Neuron (in vitro differentiated cells): Measurements from ENCODE around the gene HAUS8.
"Not testable (repeated sequence)": the region's sequence is repeated elsewhere in the genome, so short reads cannot be mapped to it uniquely, and the experiment has no call there.

Source experiments
- H2AFZ ChIP-seq: one replicate; pipeline ENCODE4 v1.6.1; 2013; ENCODE audit warnings: low read depth, mild to moderate bottlenecking, inconsistent platforms, low read length, moderate library complexity
- H3K27me3 ChIP-seq: one replicate; pipeline ENCODE4 v1.6.1; 2013; ENCODE audit warnings: low read length; ENCODE audit not compliant: insufficient read depth
- H3K36me3 ChIP-seq: one replicate; pipeline ENCODE4 v1.6.1; 2013; ENCODE audit warnings: low read length; ENCODE audit not compliant: insufficient read depth
- H3K4me1 ChIP-seq: one replicate; pipeline ENCODE4 v1.6.1; 2013; ENCODE audit warnings: low read length; ENCODE audit not compliant: insufficient read depth
- H3K4me3 ChIP-seq: 2 replicates; pipeline ENCODE4 v1.5.1; 2013; ENCODE audit warnings: mild to moderate bottlenecking, low read length, moderate library complexity
- H3K9me3 ChIP-seq: one replicate; pipeline ENCODE4 v1.6.1; 2013; ENCODE audit warnings: low read length

Gene HAUS8

GRCh38 chr19:17109962-17110598 lies 34.8 kb upstream of the HAUS8 start:
- no peak overlapping the region for H2AFZ ChIP-seq
- peaks cover 29% of the 10 kb centered on the region for H3K36me3 ChIP-seq
- H3K9me3 ChIP-seq: peaks cover 1% of the 10 kb centered on the region
- H3K4me3 ChIP-seq: no peak overlapping the region
- H3K4me1 ChIP-seq: no peaks in the 10 kb centered on the region
- no peaks in the 10 kb centered on the region for H3K27me3 ChIP-seq

DNA sequence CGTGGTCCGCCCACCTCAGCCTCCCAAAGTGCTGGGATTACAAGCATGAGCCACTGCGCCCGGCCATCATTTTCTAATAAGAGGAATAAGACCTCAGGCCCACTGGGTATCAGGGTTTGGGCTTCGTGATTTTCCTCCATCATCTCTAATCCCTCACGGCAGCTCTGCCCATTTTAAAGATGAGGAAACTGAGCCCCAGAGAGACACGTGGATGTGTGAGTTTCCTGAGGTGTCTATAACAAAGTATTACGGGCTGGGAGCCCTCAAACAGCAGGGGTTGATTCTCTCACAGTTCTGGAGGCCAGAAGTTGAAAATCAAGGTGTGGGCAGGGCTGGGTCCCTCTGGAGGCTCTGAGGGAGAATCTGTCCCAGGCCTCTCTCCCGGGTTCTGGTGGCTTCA lies 34.0 kb upstream of the HAUS8 start:
- H2AFZ ChIP-seq: no peak overlapping the region
- no peaks in the 10 kb centered on the region for H3K4me1 ChIP-seq
- H3K4me3 ChIP-seq: no peak overlapping the region
- peaks cover 31% of the 10 kb centered on the region for H3K36me3 ChIP-seq
- H3K9me3 ChIP-seq: peaks cover 1% of the 10 kb centered on the region
- no peaks in the 10 kb centered on the region for H3K27me3 ChIP-seq

DNA sequence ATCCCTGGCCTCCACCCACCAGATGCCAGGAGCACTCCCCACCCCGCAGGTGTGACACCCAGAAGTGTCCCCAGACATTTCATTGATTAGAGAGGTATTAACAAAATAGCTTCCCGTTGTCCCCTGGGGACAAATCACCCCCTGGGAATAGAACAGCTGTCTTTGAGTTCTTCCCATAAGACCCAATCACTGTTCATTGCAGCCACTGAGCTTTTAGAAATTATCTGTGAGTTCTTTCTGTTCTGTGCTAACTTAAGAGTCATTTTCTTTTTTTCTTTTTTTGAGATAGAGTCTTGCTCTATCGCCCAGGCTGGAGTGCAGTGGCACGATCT lies 33.2 kb upstream of the HAUS8 start:
- H3K4me1 ChIP-seq: no peaks in the 10 kb centered on the region
- H3K36me3 ChIP-seq: peaks cover 34% of the 10 kb centered on the region
- H3K9me3 ChIP-seq: peaks cover 2% of the 10 kb centered on the region
- no peak overlapping the region for H3K4me3 ChIP-seq
- no peak overlapping the region for H2AFZ ChIP-seq
- no peaks in the 10 kb centered on the region for H3K27me3 ChIP-seq

DNA sequence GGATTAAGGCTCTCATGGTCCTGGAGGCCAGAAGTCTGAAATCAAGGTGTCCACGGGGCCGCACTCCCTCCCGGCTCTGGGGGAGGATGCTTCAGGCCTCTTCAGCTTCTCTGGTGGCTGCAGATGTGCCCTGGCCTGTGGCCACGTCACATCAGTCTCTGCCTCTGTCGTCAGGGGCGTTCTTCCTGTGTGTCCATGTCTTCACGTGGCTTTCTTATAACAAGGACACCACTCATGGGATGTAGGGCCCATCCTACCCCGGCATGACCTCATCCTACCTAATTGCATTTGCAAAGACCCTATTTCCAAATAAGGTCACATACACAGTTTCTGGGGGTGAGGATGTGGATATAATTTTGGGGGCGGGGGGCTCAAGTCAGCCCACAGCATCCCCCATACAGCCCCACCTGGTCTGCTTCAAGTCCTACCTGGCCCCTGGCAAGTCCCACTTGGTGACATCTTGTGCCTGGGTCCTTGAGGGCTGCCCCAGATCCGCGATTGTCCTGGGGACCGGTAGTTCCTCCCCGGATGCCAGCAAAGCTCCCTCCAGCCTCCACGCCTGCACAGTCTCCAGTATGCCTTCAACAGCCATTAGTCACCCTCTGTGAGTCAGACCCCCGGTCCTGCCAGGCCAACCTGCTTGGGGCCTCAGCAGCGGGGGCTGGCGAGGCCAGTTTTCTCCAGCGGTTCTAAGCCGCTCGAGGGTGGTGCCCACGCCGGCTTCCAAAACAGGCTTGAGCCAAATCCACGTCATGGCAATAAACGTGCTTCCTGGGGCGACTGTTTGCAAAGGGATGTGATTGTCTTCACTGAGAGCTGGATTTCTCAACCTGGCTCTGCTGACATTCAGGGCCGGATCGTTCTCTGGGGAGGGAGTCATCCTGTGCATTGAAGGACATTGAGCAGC lies 32.5 kb upstream of the HAUS8 start:
- H3K4me3 ChIP-seq: no peak overlapping the region
- peaks cover 7% of the 10 kb centered on the region for H3K9me3 ChIP-seq
- peaks cover 39% of the 10 kb centered on the region for H3K36me3 ChIP-seq
- H3K27me3 ChIP-seq: no peaks in the 10 kb centered on the region
- no peaks in the 10 kb centered on the region for H3K4me1 ChIP-seq
- H2AFZ ChIP-seq: no peak overlapping the region

DNA sequence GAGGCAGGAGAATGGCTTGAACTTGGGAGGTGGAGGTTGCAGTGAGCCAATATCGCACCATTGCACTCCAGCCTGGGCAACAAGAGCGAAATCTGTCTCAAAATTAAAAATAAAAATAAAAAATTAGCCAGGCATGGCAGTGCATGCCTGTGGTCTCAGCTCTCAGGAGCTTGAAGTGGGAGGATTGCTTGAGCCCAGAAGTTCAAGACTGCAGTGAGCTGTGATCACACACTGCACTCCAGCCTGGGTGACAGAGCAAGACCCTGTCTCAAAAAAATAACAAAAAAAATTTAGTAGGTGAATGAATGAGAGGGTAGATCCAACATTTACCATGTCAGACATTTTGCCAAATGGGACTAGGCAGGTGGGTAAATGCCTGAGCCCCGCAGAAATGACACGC lies 31.7 kb upstream of the HAUS8 start:
- H2AFZ ChIP-seq, H3K4me3 ChIP-seq, H3K4me1 ChIP-seq, H3K27me3 ChIP-seq: not testable (repeated sequence)
- Histone ChIP-seq H3K9me3 (peaks cover 13% of the 10 kb centered on the region), H3K36me3 (peaks cover 41% of the 10 kb centered on the region)

DNA sequence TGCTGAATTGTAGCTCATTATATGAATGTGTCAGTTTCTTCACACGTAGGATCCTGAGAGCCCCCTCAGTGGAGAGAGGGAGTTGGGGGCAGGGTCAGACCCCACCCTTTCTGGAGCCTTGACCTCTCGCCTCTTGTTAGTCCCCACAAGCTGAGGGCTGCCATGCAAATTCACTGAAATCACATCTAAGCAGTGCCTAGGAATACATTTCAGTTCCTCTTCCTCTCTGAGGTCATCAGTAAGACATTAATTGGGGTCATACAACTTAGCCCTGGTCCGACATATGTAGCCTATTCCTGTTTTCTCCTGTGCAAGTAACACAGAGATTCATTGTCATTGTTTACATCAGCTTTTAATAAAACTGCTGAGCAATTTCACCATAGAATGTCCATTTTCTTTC lies 30.3 kb upstream of the HAUS8 start:
- Histone ChIP-seq H2AFZ (no peak overlapping the region), H3K36me3 (peaks cover 38% of the 10 kb centered on the region), H3K27me3 (no peaks in the 10 kb centered on the region), H3K4me1 (no peaks in the 10 kb centered on the region), H3K4me3 (no peak overlapping the region), H3K9me3 (peaks cover 19% of the 10 kb centered on the region)

- H3K36me3 ChIP-seq: peaks cover 37% of the 10 kb centered on the region
- peaks cover 22% of the 10 kb centered on the region for H3K9me3 ChIP-seq
- no peaks in the 10 kb centered on the region for H3K4me1 ChIP-seq
- no peak overlapping the region for H2AFZ ChIP-seq
- H3K4me3 ChIP-seq: no peak overlapping the region
- no peaks in the 10 kb centered on the region for H3K27me3 ChIP-seq
Measured at GRCh38 chr19:17104679-17105078, 29.4 kb upstream of the HAUS8 start.

DNA sequence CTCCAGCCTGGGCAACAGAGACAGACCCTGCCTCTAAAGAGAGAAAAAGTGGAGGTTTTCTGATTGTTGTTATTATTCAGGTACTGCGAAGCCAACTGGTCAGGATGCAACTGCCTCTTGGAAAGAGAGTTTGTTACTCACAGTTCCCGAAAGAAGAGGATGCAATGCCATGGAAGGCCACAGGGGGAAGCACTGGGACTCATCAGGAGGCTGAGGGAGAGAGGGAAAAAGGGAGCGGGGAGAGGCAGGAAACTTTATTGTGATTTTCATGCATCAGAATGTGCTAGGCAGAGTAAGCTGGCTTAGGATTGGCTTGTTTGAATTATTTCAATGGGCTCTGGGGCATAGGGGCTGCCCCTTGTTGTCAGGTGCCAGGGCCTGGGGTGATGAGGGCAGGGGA lies 27.9 kb upstream of the HAUS8 start:
- Histone ChIP-seq H3K4me3 (no peak overlapping the region), H3K4me1 (no peaks in the 10 kb centered on the region), H2AFZ (no peak overlapping the region), H3K27me3 (no peaks in the 10 kb centered on the region), H3K36me3 (peaks cover 37% of the 10 kb centered on the region), H3K9me3 (peaks cover 24% of the 10 kb centered on the region)

DNA sequence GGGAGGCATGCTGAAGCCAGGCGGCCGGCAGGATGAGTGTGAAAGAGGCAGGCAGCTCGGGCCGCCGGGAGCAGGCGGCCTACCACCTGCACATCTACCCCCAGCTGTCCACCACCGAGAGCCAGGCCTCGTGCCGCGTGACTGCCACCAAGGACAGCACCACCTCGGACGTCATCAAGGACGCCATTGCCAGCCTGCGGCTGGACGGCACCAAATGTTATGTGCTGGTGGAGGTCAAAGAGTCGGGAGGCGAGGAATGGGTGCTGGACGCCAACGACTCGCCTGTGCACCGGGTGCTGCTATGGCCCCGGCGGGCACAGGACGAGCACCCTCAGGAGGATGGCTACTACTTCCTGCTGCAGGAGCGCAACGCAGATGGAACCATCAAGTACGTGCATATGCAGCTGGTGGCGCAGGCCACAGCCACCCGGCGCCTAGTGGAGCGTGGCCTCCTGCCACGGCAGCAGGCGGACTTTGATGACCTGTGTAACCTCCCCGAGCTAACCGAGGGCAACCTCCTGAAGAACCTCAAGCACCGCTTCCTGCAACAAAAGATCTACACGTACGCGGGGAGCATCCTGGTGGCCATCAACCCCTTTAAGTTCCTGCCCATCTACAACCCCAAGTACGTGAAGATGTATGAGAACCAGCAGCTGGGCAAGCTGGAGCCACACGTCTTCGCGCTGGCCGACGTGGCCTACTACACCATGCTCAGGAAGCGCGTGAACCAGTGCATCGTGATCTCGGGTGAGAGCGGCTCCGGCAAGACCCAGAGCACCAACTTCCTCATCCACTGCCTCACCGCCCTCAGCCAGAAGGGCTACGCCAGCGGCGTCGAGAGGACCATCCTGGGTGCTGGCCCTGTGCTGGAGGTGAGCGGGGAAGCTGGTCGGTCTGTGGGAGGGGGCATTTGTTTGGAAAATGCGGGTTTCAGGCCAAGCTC lies 26.7 kb upstream of the HAUS8 start:
- Histone ChIP-seq H3K4me1 (no peaks in the 10 kb centered on the region), H3K9me3 (peaks cover 24% of the 10 kb centered on the region), H3K27me3 (no peaks in the 10 kb centered on the region), H3K4me3 (no peak overlapping the region), H2AFZ (no peak overlapping the region), H3K36me3 (peaks cover 37% of the 10 kb centered on the region)

DNA sequence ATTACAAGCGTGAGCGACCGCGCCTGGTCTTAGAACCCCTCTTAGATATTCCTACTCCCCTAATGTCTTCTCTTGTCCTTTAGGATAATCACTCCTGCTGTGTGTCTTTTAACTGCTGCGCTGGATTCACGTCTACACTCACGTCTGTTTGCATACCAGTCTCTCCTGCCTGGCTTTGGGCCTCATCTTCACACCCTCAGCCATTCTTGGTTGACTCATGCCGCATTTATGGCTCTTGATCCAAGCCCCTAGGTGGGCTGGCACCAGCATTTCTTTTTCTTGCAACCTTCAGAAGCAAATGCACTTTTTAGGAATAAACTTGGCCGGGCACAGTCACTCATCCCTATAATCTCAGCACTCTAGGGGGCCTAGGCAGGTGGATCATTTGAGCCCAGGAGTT lies 23.1 kb upstream of the HAUS8 start:
- Histone ChIP-seq H3K27me3 (no peaks in the 10 kb centered on the region), H3K9me3 (peaks cover 22% of the 10 kb centered on the region), H2AFZ (no peak overlapping the region), H3K4me3 (no peak overlapping the region), H3K36me3 (peaks cover 19% of the 10 kb centered on the region), H3K4me1 (no peaks in the 10 kb centered on the region)

GRCh38 chr19:17097593-17098126 lies 22.4 kb upstream of the HAUS8 start:
- H3K9me3 ChIP-seq: peaks cover 20% of the 10 kb centered on the region
- H3K4me3 ChIP-seq: no peak overlapping the region
- no peak overlapping the region for H2AFZ ChIP-seq
- H3K36me3 ChIP-seq: peaks cover 12% of the 10 kb centered on the region
- H3K27me3 ChIP-seq: no peaks in the 10 kb centered on the region
- H3K4me1 ChIP-seq: no peaks in the 10 kb centered on the region

- H3K27me3 ChIP-seq: no peaks in the 10 kb centered on the region
- peaks cover 5% of the 10 kb centered on the region for H3K36me3 ChIP-seq
- H3K4me1 ChIP-seq: no peaks in the 10 kb centered on the region
- H3K9me3 ChIP-seq: peaks cover 5% of the 10 kb centered on the region
- H3K4me3 ChIP-seq: no peak overlapping the region
- H2AFZ ChIP-seq: no peak overlapping the region
Measured at GRCh38 chr19:17095141-17095919, 20.1 kb upstream of the HAUS8 start.
